ENCODE results near the gene ZNF138. TPM values are rescaled to one million over a fixed set of nuclear protein-coding genes. Genes with fewer than 3 reads are reported as not detected.

Gene ZNF138
- total RNA-seq, 3 donors from 2014 or later: 7.4 to 8.6 (median 8.5) TPM

DNA sequence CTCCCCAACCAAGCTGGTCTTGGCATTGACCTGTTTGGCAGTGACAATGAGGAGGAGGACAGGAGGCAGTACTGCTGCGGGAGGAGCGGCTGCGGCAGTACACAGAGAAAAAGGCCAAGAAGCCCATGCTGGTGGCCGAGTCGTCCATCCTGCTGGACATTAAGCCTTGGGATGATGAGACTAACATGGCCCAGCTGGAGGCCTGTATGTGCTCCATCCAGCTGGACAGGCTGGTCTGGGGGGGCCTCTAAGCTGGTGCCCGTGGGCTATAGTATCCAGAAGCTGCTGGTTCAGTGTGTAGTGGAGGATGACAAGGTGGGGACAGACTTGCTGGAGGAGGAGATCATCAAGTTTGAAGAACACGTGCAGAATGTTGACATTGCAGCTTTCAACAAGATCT is 69.7 kb downstream of the ZNF138 start:
- intact Hi-C loops (cut with DNase I, micrococcal nuclease): no loop called here
- TF ChIP-seq, protein P1, sequence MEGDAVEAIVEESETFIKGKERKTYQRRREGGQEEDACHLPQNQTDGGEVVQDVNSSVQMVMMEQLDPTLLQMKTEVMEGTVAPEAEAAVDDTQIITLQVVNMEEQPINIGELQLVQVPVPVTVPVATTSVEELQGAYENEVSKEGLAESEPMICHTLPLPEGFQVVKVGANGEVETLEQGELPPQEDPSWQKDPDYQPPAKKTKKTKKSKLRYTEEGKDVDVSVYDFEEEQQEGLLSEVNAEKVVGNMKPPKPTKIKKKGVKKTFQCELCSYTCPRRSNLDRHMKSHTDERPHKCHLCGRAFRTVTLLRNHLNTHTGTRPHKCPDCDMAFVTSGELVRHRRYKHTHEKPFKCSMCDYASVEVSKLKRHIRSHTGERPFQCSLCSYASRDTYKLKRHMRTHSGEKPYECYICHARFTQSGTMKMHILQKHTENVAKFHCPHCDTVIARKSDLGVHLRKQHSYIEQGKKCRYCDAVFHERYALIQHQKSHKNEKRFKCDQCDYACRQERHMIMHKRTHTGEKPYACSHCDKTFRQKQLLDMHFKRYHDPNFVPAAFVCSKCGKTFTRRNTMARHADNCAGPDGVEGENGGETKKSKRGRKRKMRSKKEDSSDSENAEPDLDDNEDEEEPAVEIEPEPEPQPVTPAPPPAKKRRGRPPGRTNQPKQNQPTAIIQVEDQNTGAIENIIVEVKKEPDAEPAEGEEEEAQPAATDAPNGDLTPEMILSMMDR (IDR thresholded peaks at IDR 0.05): no peak
- H3K4me1 ChIP-seq (ENCODE audit: low read depth): no peaks in the 10 kb centered on the region
- ATAC-seq: no peak
- H3K9me3 ChIP-seq: no peaks in the 10 kb centered on the region
- H3K4me3 ChIP-seq: no peak overlapping the region
- no peak for DNase-seq
- no peaks in the 10 kb centered on the region for H3K36me3 ChIP-seq (ENCODE audit: low read depth)

DNA sequence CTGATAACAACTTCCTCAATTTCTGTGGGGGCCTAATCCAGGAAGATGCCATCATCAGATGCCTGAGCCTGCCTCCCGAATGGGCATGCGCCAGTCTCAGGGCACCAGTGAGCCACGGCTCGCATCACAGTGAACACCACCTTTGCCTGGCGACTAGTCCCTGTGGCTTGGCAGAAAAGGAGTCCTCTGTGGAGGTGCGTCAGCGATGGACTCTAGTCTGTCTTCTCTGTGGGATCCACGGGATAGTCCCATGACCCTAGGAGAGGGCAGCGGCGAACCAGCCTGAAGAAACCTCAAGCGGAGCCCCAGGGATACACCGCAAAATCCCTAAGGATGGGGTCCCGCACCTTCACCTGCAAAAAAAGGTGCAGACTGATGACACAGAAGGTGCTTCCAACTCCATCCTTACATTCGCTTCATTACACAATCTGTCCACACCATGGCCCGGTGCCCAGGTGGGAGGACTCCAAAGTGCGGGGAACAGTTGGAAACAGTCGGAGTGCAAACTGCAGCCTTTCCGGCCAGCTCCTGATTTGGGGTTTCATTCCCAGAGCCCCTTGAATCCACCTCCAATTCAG is 73.7 kb downstream of the ZNF138 start:
- Histone ChIP-seq H3K9me3 (no peaks in the 10 kb centered on the region), H3K4me1 (ENCODE audit: low read depth) (no peaks in the 10 kb centered on the region), H3K4me3 (no peak overlapping the region), H3K36me3 (ENCODE audit: low read depth) (no peaks in the 10 kb centered on the region)
- DNase-seq (no peak), ATAC-seq (no peak)
- TF ChIP-seq, protein P1 (IDR thresholded peaks at IDR 0.05): no peak
- intact Hi-C loops (cut with DNase I, micrococcal nuclease): no loop called here

DNA sequence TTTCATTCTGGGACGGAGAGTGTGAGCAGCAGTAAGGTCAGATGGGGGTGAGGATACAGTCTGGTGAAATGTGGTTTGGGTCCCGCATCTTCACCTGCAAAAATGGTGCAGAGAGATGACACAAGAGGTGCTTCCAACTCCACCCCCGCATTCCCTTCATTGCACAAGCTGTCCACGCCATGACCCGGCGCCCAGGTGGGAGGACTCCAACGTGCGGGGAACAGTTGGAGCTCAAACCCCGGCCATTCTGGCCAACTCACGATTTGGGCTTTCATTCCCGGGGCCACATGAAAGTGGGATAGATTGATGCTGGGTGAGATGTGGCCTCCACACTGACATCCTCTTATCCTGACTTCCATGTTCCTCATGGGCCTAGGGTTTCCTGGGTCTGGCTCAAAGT is 74.3 kb downstream of the ZNF138 start:
- Histone ChIP-seq H3K9me3 (no peaks in the 10 kb centered on the region), H3K4me3 (no peak overlapping the region), H3K4me1 (ENCODE audit: low read depth) (no peaks in the 10 kb centered on the region), H3K36me3 (ENCODE audit: low read depth) (no peaks in the 10 kb centered on the region)
- intact Hi-C loops (cut with DNase I, micrococcal nuclease): no loop called here
- no peak for DNase-seq
- TF ChIP-seq, protein P1 (IDR thresholded peaks at IDR 0.05): no peak
- no peak for ATAC-seq

DNA sequence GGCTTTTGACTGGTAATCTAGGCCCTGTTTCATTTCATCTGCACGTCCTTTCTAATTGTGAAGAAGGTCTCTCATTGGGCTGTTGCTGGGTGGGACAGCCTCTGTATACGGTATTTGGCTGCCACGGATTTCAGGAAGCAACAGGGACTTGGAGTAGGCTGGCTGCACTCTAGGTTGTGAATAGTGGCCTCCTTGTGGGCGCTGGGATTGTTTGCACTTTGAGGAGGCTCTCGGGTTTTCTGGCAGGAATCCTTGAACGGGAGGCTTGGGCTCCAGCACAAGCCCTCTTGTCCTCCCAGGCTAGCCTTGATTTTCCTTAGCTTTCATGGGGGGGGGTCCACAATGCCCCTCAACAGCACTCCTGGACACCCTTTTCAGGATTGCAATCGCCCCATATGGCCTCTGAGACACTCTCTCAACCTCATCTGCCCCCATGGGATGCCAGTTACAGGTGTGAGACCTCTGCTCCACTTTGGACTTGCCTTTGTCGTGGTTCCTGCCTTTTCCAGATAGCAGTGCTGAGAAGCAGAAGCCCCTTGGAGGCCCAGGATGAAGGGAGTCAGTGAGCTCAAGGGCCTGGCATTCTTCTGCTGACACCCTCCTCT is 75.0 kb downstream of the ZNF138 start:
- H3K36me3 ChIP-seq (ENCODE audit: low read depth): no peaks in the 10 kb centered on the region
- intact Hi-C loops (cut with DNase I, micrococcal nuclease): no loop called here
- no peak for DNase-seq
- no peaks in the 10 kb centered on the region for H3K4me1 ChIP-seq (ENCODE audit: low read depth)
- no peak overlapping the region for H3K4me3 ChIP-seq
- H3K9me3 ChIP-seq: no peaks in the 10 kb centered on the region
- ATAC-seq: no peak
- TF ChIP-seq, protein P1 (IDR thresholded peaks at IDR 0.05): no peak

DNA sequence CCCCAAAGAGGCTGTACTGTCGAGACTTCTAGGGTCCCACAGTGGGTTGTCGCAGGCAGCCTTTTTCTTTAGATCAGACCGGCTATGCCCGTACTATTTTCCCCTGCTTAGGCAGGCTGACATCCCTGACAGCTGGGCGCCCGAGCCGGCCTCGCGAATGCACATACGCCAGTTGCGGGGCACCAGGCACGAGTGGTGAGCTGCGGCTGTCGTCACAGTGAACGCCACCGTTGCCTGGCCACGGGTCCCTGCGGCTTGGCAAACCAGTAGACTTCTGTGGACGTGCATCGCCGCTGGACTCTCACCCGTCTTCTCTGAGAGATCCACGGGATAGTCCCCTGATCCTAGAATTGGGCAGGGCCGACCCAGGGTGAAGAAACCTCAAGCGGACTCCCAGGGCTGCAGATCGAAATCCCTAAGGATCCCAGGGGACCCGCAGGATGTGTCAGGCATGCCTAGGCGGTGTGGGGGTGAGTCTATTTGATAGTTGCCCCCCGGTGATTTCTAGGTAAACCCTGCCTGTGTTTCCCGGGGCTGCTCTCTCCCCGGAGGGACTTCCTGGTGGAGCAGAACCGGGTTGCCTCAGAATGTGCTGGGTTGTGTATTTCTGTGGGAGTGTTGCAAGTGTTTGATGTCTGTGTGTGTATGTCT is 75.8 kb downstream of the ZNF138 start:
- no peaks in the 10 kb centered on the region for H3K9me3 ChIP-seq
- no peak overlapping the region for H3K4me3 ChIP-seq
- ATAC-seq: no peak
- no peaks in the 10 kb centered on the region for H3K4me1 ChIP-seq (ENCODE audit: low read depth)
- TF ChIP-seq, protein P1 (IDR thresholded peaks at IDR 0.05): no peak
- intact Hi-C loops (cut with DNase I, micrococcal nuclease): no loop called here
- no peak for DNase-seq
- H3K36me3 ChIP-seq (ENCODE audit: low read depth): no peaks in the 10 kb centered on the region

Measured in mucosa of descending colon (tissue), 3 donors.